Spinal cord (tissue), 10 donors: ENCODE measurements around the gene NCKAP5. TPM values are rescaled to one million over a fixed set of nuclear protein-coding genes. Genes with fewer than 3 reads are reported as not detected.
A peak's percentile ranks its signal among the peaks of the same experiment; 100 is the strongest.

ENCODE experiments used
- DNase-seq, 6 donors: peaks; one replicate each; pipeline versions ENCODE4 v3.0.0 to v3.0.0-alpha.2; 2013 to 2015; ENCODE audit warnings: low spot score in 6 of 6, low read depth in 4 of 6
- H3K27ac ChIP-seq: one replicate; pipeline ENCODE4 v1.5.1; 2013; ENCODE audit warnings: low read depth, low read length, control low read depth
- H3K27me3 ChIP-seq: one replicate; pipeline ENCODE4 v1.6.1; 2013; ENCODE audit warnings: low read length; ENCODE audit not compliant: control insufficient read depth, insufficient read depth
- H3K36me3 ChIP-seq: one replicate; pipeline ENCODE4 v1.6.1; 2013; ENCODE audit warnings: low read length; ENCODE audit not compliant: control insufficient read depth, insufficient read depth
- H3K4me1 ChIP-seq: one replicate; pipeline ENCODE4 v1.6.1; 2013; ENCODE audit warnings: low read length; ENCODE audit not compliant: control insufficient read depth, insufficient read depth
- H3K4me3 ChIP-seq: one replicate; pipeline ENCODE4 v1.5.1; 2013; ENCODE audit warnings: low read depth, low read length, control low read depth
- H3K9me3 ChIP-seq: one replicate; pipeline ENCODE4 v1.6.1; 2013; ENCODE audit warnings: low read length; ENCODE audit not compliant: control insufficient read depth, insufficient read depth
- WGBS: methylation state at CpG from one replicate; pipeline ENCODE4 v1.1.5; 2013; ENCODE audit warnings: missing lambda C conversion rate; ENCODE audit not compliant: insufficient coverage; 5-methylcytosine and 5-hydroxymethylcytosine counted together
- polyA plus RNA-seq, 2 donors: library from polyadenylated mRNA; unstranded; fragments of 120-200 nt; gene quantifications; one replicate each; pipeline ENCODE4 v1.2.1, GENCODE V29; 2013; ENCODE audit not compliant: insufficient read length in 2 of 2
- total RNA-seq, 2 donors: library from RNA; depleted of rRNA in 1 of 2; stranded (reverse); fragments of 120-200 nt in 1 of 2; fragments of >200 nt in 1 of 2; gene quantifications; one replicate each; pipeline versions ENCODE4 v1.2.3 to v1.2.4, GENCODE V29; 2013 to 2014
- donor health status: healthy.

Gene NCKAP5
- total and polyA plus RNA-seq, 4 donors = 8.9 to 17.7 (median 11.6) TPM

- H3K4me3 ChIP-seq = no peak overlapping the region
- no peak for DNase-seq
- H3K36me3 ChIP-seq = no peaks in the 10 kb centered on the region
- H3K27ac ChIP-seq = no peak overlapping the region
- no peaks in the 10 kb centered on the region for H3K4me1 ChIP-seq
- H3K9me3 ChIP-seq = no peaks in the 10 kb centered on the region
- no peaks in the 10 kb centered on the region for H3K27me3 ChIP-seq
- WGBS = 82% methylated on average over 1 of the region's 1 CpG
Observed at GRCh38 chr2:132690664-132691303, 877.5 kb downstream of the NCKAP5 start.

- 78% methylated on average over 1 of the region's 1 CpG for WGBS
- Histone ChIP-seq H3K27ac (no peak overlapping the region), H3K9me3 (no peaks in the 10 kb centered on the region), H3K27me3 (no peaks in the 10 kb centered on the region), H3K36me3 (no peaks in the 10 kb centered on the region), H3K4me1 (no peaks in the 10 kb centered on the region), H3K4me3 (no peak overlapping the region)
- no peak for DNase-seq
Observed at GRCh38 chr2:132681766-132682165, 886.5 kb downstream of the NCKAP5 start.

GRCh38 chr2:132680544-132680943, 887.7 kb downstream of the NCKAP5 start:
- no peak for DNase-seq
- H3K9me3 ChIP-seq = no peaks in the 10 kb centered on the region
- H3K27ac ChIP-seq = no peak overlapping the region
- no peaks in the 10 kb centered on the region for H3K27me3 ChIP-seq
- 100% methylated on average over 1 of the region's 3 CpGs for WGBS
- no peak overlapping the region for H3K4me3 ChIP-seq
- no peaks in the 10 kb centered on the region for H3K36me3 ChIP-seq
- no peaks in the 10 kb centered on the region for H3K4me1 ChIP-seq

GRCh38 chr2:132678483-132678882, 889.8 kb downstream of the NCKAP5 start:
- no CpG with 5 or more reads among the region's 2 CpGs for WGBS
- Histone ChIP-seq H3K4me1 (no peaks in the 10 kb centered on the region), H3K36me3 (no peaks in the 10 kb centered on the region), H3K27ac (no peak overlapping the region), H3K4me3 (no peak overlapping the region), H3K9me3 (no peaks in the 10 kb centered on the region), H3K27me3 (no peaks in the 10 kb centered on the region)
- DNase-seq = no peak

GRCh38 chr2:132677661-132678060, 890.6 kb downstream of the NCKAP5 start:
- Histone ChIP-seq H3K4me3 (no peak overlapping the region), H3K36me3 (no peaks in the 10 kb centered on the region), H3K4me1 (no peaks in the 10 kb centered on the region), H3K27ac (no peak overlapping the region), H3K27me3 (no peaks in the 10 kb centered on the region), H3K9me3 (no peaks in the 10 kb centered on the region)
- no peak for DNase-seq
- 100% methylated on average over 5 of the region's 5 CpGs for WGBS

- H3K36me3 ChIP-seq = no peaks in the 10 kb centered on the region
- DNase-seq = peak in 1 of 6 donors; percentile 56
- no peaks in the 10 kb centered on the region for H3K27me3 ChIP-seq
- H3K9me3 ChIP-seq = no peaks in the 10 kb centered on the region
- no peak overlapping the region for H3K27ac ChIP-seq
- no CpG with 5 or more reads among the region's 2 CpGs for WGBS
- no peak overlapping the region for H3K4me3 ChIP-seq
- no peaks in the 10 kb centered on the region for H3K4me1 ChIP-seq
Observed at GRCh38 chr2:132676999-132677398, 891.3 kb downstream of the NCKAP5 start.

GRCh38 chr2:132671151-132671835, 897.0 kb downstream of the NCKAP5 start:
- peak overlapping the region; percentile 78 for H3K4me3 ChIP-seq
- peak in 2 of 6 donors; percentile 60 to 84 for DNase-seq
- H3K4me1 ChIP-seq = peaks cover 34% of the 10 kb centered on the region
- H3K27ac ChIP-seq = peak overlapping the region; percentile 86
- 10% methylated on average over 17 of the region's 23 CpGs for WGBS
- no peaks in the 10 kb centered on the region for H3K36me3 ChIP-seq
- peaks cover 4% of the 10 kb centered on the region for H3K27me3 ChIP-seq
- no peaks in the 10 kb centered on the region for H3K9me3 ChIP-seq

GRCh38 chr2:132670496-132671150, 897.6 kb downstream of the NCKAP5 start:
- Histone ChIP-seq H3K27ac (peak overlapping the region; percentile 86), H3K4me3 (peak overlapping the region; percentile 78), H3K27me3 (peaks cover 4% of the 10 kb centered on the region), H3K36me3 (no peaks in the 10 kb centered on the region), H3K4me1 (peaks cover 34% of the 10 kb centered on the region), H3K9me3 (no peaks in the 10 kb centered on the region)
- DNase-seq = peak in 2 of 6 donors; percentile 70 to 72
- WGBS = 0% methylated on average over 41 of the region's 44 CpGs

GRCh38 chr2:132669908-132670495, 898.3 kb downstream of the NCKAP5 start, which contains the start of gene LYPD1:
Gene LYPD1, minus strand, starts transcription at chr2:132670205. Its CDS starts 273 bp downstream, at chr2:132669932.
- peak within 1 kb of the TSS; percentile 78 for H3K4me3 ChIP-seq
- peak within 1 kb of the TSS; percentile 86 for H3K27ac ChIP-seq
- H3K9me3 ChIP-seq = no peaks in the 10 kb centered on the region
- peaks cover 34% of the 10 kb centered on the region for H3K4me1 ChIP-seq
- no peaks in the 10 kb centered on the region for H3K36me3 ChIP-seq
- WGBS = under 1% methylated on average over 37 of the region's 59 CpGs
- DNase-seq = peak in 4 of 6 donors; percentile 72 to 93 (median 82)
- peaks cover 4% of the 10 kb centered on the region for H3K27me3 ChIP-seq
